HG03571 (cell line): Measurements from ENCODE around the gene FAAP20.
A peak's percentile ranks its signal among the peaks of the same experiment; 100 is the strongest.

Source experiments
- ATAC-seq: cut with Tn5 transposase; IDR thresholded peaks from one replicate; pipeline ENCODE4 v1.9.1; 2021; ENCODE audit not compliant: unreplicated experiment

FAAP20 gene

DNA sequence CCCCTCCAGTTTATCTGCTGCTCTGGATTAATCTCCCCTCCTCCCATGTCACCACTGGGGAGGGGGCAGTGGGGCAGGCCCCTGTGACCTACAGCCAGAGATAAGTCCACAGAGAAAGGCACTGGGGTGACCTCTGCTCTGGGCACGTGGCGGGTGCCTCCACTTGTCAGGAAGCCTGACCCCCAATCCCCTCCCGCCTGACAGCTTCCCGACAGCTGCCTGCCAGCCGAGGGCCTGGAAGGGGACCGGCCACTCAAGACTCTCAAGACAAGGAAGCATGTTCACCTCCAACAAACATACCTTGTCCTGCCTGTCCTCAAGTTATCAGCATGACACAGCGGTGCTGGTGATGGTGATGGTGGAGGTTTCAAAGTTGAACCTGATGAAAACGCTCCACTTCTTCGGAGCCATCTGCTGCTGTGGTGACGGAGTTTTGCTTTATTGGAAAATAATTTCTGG lies 3.2 kb upstream of the FAAP20 start:
- ATAC-seq = no peak

DNA sequence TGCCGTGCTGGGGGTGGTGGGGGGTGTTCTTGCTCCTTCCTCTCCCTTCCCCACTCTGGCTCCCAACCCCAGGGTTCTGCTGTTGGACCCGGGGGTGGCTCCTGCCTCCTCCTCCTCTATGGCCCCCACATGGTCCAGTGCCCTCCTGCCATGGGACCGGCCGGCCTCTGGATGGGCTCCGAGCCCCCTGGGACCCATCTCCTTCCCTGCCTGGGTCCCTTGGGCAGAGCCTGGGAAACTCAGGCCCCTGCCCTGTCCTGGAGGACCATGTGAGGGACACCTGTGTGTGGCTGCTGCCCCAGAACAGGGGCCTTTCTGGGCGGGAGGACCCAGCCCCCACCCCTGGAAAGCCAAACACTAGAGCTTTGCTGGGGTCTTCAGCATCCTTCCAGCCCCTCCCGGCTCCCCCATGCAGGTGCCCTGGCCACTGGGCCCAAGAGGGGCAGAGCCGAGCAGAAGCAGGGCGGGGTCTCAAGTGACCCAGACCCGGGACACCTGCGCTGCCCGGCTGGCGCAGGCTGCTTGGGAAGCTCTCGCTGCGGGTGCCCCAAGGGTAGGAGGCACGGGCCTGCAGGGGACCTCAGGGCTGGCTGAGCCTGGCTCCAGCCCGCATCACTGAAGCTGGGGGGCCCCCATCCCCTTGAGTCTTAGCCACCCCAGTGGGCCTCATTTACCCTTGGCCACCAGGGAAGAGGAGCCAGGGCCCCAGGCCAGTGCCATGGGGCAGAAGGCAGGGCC lies 2.5 kb upstream of the FAAP20 start:
- no peak for ATAC-seq

DNA sequence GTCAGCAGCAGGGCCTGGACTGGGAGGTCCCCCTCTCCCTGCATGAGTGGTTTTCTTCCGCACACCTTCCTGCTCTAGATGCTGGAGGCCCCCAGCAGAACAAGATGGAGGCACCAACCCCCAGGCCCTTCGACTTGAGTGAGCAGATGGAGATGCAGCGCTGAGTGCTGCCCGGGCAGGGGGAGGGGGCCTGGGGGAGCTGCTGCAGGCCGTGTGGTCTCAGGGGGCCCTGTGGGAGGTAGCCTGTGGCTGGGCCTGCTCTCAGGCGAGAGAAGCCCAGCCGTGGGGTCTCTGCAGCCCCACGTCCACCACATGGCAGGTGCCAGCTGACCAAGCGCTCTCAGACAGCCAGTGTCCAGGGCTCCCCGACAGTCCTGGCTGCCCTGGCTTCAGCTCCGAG lies 1.2 kb upstream of the FAAP20 start:
- no peak for ATAC-seq

DNA sequence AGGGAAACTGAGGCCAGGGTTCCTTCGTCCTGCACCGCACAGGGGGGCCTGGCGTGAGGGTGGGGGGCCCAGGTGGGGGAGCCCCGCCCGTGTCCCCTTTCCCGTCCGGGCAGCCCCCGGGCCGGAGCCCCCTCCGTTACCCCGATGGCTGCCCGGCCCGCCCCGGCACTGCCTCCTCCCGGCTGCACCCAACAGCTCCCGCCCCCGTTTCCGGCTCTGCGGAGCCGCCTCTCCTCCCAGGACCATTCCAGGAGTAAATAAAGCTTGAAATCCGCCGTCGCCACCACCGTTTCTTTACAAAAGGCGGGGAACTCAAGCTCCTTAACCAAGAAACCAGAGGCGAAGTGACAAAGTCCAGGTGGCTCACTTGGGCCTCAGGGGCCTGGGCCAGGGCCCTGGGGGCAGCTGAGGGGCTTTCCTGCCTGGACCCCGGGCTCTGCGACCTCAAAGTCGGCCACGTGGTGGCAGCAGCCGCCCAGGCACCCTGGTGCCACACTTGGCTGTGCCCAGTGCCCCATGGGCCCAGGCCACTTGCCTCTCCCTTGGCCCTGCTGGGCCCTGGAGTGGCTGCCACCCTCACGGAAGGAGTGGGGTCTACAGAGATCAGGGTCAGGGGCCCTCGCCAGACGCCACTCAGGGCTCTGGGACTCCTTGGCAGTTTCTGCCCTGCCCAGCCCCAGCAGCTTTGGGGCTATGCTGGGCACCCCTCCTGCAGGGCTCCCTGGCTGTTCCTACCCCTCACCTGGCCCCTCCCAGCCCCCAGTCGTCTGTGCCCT lies 514 bp upstream of the FAAP20 start:
- ATAC-seq = peak; percentile 56

DNA sequence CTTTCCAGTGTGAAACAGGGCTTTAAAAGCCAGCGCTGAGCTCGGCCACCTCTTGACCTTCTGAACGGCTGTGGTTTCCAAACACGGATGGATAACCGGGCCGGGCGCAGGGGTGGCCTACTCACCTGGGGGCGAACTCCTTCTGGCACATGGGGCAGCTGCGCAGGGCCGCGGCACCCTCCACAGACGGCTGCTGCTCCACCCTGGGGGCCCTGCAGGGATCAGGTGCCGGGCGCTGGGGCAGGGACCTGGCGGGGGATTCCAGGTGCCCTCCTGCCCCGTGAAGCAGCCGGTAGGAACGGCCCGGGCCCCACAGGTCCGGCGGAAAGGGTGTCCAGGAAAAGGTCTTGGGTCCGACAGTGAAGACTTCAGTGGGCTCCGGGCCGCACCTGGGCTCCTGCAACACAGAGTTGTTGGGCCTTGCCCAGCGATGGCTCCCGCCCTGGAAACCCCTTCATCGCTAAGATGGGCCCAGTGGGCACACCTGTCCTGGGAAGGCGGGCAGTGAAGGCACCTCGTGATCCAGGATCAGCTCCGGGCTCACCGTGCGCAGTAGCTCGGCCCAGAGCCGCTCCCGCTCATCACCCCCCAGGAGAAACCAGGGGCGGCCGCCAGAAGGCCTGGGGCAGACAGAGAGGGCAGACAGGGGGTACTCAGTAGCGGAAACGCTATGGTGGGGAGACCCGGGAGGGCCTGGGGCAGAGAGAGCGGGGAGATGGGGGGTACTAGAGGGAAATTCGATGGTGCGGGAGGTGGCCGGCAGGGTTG lies 874 bp downstream of the FAAP20 start:
- no peak for ATAC-seq

DNA sequence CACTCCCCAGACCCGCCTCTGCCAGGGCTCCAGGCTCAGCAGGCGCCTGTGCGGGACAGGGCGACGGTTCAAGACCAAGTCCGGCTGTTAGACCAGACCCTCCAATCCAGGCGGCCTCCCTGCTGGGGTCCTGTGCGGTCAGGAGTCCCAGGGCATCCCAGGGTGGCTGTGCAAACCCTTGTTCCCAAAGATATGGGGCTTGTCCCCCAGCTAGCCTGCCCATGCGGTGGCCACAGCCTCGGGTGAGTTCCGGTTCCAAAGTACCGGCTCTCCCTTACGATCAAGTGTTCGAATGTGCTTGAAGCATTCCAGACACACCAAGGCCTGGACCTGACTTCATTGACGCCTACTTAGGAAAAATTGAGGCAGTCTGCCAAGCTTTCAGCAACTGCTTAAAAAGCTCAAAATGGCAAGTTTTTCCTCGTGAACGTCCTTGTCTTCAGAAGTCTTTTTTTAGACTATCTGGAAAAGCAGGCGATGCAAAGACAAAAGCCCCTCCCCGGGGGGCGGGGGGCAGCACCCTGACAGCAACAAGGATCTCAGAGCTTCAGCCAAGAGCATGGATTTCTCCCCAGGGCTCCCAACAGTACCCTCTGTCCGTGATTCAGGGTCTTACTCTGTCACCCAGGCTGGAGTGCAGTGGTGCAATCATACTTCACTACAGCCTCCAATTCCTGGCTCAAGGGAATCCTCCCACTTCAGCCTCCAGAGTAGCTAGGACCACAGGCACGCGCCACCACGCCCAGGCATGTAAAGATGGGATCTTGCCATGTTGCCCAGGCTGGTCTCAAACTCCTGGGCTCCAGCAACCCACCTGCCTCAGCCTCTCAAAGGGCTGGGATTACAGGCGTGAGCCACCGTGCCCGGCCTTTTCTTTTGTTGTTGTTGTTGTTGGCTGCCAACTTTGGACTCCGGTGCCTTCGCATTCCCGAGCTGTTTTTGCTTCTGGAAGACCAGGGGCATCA lies 2.3 kb downstream of the FAAP20 start:
- ATAC-seq = no peak

DNA sequence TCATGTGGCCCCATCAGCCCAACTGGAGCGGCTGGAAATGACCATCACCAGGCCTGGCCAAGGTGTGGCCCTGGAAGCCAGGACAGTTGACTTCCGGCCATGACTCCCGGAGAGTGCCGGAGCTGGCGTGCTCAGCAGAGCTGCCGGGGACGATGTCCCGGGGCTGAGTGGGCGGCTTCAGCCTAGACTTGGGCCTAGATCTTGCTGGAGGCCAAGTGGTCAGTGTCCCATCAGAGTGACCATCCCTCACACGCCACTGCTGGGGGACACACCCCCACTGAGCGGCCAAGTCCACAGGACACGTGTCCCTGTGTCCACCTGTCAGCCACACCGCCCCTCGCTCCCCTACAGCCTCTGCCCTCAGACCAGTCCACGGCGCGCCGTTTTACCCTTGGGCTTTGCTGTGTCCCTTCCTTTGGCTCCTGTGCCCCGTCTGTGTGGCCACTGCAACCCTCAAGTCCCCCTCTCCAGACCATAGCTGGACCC lies 4.0 kb downstream of the FAAP20 start:
- no peak for ATAC-seq

DNA sequence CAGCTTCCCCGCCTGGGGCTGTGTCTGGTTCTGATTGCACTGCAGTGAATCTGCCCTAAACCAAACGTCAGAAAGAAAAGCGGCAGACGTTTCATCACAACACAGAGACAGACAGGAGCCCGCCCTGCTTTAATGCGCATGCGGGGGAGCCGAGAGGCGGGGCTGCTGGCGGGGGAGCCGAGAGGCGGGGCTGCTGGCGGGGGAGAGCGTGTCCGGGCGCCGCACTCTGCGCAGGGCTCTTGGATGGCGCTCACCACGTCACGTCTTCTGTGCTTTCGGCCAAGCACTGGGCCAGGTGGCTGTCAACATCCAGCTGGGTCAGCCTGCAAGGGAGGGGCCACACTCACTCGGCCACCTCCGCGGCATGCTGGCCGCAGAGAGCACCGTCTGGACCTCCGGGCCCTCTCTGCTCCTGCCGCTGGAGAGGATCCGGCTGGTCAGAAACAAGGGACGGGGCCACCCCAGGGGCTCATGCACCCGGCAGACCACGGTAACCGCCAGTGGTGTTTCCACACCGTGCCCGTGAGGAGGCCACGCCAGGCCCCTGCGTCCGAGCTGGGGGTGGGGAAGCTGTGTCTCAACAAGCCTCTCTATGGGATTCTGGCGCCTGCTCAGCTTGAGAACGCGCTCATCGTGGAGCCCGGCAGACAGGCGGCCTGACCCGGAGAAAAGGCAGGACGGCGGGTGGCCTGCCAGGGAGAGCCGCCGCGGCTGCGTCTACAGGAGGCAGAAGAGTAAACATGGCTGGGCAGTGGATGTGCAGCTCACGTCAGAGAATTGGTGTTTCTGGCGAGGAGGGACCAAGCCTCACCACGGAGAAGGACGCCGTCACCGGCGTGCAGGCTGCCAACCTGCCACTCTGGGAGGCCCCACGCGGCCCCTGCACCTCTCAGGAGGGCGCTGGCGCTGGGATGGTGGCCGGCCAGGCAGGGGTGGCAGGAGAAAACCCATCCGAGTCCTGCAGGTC lies 4.8 kb downstream of the FAAP20 start:
- ATAC-seq = no peak

DNA sequence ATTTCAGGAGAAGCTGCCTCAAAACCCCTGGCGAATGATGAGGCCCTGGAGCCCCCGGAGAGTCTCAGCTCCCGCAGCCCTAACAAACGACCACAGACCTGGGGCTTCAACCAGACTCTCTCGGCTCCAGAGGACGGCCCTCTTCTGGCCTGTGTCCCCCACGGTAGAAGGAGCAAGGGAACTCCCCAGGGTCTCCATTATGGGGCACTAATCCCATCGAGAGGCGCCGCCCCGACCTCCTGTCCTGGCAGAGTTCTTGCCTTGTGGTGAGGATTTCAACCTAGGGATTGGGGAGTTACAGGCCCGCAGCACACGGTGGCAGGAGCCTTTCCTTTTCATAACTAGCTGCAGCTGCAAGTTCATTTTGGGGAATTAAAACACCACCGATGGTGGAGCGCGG lies 6.2 kb downstream of the FAAP20 start:
- ATAC-seq = no peak

DNA sequence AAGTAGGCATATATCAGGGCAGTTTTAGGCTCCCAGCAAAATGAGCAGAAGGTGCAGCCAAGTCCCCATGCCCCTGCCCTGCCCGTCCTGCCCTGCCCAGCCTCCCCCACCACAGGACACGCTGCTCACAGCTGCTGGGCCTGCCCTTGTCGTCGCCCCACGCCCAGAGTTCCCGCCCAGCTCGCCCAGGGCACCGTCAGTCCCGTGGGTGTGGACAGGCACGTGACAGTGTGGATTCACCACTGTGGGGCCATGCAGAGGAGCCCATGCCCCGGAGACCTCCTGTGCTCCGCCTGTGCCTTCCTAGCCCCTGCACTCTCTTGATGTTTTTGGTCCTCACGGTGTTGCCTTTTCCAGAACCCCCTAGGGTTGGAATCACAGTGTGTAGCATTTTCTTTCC lies 7.0 kb downstream of the FAAP20 start:
- no peak for ATAC-seq

DNA sequence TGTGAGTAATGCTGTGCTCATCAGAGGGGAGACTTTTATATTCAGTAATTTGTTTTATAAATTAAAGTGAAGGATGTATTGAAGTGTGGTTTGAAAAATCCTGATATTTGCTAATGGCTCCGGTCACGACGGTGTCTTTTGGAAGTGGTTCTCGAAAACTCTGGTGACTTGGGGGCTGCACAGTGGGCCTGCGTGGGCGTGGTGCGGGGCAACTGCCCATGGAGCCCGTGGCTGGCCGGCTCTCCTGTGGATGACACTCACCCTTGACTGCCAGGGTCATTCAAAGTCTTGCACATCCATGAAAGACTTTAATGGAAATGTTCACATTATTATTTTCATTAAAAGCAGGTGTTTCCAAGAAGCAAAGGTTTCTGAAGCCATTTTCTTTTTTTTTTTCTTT lies 7.7 kb downstream of the FAAP20 start:
- ATAC-seq = no peak

DNA sequence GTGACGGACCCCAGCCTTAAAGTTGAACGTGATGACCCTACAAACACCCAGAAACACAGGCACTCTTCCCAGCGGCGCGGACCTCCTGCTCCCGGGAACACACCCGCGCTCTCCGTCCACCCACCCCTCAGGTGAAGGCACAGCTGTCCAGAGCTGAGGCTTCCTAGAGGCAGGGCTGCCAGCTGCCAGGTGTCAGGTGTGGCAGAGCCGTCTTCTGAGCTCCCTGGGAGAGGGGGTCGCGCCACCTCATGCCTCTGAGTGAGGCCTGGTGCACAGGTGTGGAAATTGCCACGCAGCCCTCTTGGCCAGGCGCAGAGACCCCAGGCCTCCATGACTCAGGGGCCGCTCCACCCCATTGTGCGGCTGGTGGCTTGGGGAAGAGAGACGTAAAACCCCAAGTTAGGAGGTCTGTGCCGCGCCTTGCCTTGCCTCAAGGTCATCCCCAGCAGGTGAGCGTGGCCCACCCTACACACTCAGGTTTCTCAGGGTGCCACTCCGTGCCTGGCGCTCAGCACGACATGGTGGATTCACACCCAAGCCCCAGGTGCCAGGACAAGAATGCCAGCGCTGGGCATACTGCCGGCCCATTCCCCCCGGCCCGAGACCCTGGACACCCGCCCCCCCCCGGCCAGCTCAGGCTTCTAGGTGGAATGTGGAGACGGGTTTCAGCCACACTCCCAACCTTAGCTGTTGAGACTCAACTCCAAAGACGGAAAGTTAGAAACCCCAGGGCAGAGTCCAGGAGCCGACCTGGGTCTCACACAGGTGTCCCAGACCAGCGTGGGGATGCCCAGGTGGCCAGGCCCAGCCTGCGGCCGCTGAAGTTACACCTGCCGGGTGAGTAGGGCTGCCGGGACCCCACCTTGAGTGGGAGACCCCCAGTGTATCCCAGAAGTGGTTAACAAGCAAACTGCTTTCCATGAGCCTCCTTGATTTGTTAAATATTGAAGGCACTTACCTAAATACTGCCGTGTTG lies 8.4 kb downstream of the FAAP20 start:
- no peak for ATAC-seq

DNA sequence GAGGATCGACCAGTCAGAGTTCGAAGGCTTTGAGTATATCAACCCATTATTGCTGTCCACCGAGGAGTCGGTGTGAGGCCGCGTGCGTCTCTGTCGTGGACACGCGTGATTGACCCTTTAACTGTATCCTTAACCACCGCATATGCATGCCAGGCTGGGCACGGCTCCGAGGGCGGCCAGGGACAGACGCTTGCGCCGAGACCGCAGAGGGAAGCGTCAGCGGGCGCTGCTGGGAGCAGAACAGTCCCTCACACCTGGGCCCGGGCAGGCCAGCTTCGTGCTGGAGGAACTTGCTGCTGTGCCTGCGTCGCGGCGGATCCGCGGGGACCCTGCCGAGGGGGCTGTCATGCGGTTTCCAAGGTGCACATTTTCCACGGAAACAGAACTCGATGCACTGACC lies 9.6 kb downstream of the FAAP20 start:
- no peak for ATAC-seq

DNA sequence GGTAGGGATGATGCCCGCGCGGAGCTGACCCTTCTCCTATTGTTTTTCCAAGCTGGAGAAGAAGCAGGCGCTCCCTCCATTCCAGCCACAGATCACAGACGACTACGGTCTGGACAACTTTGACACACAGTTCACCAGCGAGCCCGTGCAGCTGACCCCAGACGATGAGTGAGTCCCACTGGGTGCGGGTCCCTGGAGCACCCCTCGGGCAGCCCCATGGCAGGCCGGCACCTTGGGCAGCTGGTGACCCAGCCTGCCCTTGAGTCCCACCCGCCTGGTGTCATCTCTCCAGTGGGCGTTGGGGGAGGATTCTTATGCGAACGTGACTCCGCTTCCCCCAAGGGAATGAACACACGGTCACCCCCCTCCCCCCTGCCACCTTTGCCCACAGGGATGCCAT lies 10.0 kb downstream of the FAAP20 start:
- no peak for ATAC-seq

DNA sequence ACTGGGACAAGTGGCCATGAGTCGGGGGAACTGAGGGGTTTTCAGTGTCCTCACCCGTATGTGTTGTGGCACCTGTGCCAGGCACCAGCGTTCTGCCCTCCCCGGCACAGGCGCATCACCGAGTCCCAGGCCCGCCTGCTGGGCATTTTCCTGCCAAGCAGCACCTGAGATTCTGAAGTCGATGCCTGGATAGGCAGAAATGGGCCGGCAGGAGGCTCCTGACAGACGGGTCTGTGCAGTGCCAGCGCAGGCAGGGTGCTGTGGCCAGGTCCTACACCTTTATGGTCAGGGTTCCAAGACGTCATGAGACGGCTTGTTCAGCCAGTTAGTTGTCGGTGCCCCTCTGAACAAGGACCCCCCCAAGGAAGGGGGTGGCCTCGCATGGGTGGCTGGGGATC lies 10.6 kb downstream of the FAAP20 start:
- no peak for ATAC-seq

DNA sequence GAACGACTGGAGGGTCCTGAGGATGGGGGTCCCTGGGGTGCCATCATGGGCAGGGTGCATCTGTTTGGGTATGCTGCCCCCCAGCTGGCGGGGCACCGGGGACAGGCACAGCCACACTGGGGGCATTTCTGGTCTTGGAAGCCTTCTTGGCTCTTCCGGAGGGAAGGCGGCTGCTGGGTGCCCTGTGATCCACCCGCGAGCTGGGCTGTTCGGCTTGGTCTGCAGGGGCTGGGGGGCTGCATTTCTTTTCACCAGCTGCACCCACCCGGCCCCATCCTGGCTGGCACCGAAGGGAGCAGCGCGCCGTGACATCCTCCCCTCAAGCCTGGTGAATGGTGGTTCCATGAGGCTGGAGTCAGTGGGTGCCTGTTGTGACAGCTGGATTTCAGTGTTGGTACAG lies 12.2 kb downstream of the FAAP20 start:
- ATAC-seq = no peak

DNA sequence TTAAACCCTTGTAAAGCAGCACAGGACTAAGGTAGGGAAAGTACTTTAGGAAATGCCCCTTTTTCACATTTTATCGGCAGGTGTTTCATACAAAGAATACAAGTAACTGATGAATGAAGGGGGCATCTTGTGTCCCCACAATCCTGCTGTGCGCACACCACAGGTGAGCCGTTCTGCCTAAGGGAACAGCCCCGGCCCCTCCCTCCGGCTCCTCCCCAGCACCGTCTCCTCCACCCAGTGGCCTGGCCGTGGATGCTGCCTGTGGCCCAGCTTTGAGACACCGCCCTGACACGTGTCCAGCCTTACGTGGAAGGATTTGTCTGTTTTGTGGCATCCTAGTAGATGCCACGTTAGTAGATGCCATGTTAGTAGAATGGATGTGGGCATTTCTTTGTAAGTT lies 12.8 kb downstream of the FAAP20 start:
- no peak for ATAC-seq

DNA sequence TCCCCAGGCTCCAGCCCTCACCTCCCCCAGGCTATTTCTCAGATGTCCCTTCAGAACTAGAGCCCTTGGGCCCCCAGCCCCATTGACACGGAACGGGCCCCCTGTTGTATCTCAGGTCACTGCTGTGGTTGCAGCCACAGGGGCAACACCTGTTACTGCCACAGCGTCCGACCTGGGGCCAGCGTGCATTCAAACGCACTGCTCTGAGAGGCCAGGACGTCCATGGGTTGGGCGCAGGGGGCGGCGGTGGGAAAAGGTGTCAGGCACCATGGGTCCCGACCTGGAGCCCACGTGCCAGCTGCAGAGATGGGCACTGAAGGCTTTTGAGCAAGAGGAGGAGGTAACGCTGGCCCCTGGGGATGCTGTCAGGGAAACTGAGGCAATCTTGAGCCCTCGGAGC lies 13.3 kb downstream of the FAAP20 start:
- no peak for ATAC-seq
